ENCODE measurements around the gene SPAST. TPM values are rescaled to one million over a fixed set of nuclear protein-coding genes. Genes with fewer than 3 reads are reported as not detected.
A peak's percentile ranks its signal among the peaks of the same experiment; 100 is the strongest.
"Not testable (repeated sequence)": the region's sequence is repeated elsewhere in the genome, so short reads cannot be mapped to it uniquely, and the experiment has no call there.

Gene SPAST, protein sequence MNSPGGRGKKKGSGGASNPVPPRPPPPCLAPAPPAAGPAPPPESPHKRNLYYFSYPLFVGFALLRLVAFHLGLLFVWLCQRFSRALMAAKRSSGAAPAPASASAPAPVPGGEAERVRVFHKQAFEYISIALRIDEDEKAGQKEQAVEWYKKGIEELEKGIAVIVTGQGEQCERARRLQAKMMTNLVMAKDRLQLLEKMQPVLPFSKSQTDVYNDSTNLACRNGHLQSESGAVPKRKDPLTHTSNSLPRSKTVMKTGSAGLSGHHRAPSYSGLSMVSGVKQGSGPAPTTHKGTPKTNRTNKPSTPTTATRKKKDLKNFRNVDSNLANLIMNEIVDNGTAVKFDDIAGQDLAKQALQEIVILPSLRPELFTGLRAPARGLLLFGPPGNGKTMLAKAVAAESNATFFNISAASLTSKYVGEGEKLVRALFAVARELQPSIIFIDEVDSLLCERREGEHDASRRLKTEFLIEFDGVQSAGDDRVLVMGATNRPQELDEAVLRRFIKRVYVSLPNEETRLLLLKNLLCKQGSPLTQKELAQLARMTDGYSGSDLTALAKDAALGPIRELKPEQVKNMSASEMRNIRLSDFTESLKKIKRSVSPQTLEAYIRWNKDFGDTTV
- 18.1 TPM for total RNA-seq

DNA sequence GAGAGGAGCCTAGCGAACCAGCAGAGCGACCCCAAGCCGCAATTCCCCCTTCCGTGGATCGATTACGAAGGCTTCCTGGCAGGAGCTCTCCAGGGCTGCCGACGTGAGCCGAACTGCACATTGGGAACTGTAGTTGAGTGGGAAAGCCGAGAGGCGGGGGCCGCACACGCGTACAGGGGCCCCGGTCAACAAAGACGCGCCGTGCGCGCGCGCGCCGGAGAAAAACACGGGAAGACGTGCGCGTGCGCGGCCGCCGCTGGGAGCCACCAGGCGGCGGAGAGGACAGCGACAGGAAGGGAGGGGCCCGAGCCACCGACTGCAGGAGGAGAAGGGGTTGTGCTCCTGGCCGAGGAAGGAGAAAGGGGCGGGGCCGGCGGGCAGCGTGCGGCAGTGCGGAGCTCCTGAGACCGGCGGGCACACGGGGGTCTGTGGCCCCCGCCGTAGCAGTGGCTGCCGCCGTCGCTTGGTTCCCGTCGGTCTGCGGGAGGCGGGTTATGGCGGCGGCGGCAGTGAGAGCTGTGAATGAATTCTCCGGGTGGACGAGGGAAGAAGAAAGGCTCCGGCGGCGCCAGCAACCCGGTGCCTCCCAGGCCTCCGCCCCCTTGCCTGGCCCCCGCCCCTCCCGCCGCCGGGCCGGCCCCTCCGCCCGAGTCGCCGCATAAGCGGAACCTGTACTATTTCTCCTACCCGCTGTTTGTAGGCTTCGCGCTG, at the start of gene SPAST:
TSS of gene SPAST (plus strand) at position 247 of the 711 bp plus-strand sequence. CDS start at position 523, 276 bp downstream.
- peak; percentile 97 for DNase-seq (ENCODE audit: low spot score)

DNA sequence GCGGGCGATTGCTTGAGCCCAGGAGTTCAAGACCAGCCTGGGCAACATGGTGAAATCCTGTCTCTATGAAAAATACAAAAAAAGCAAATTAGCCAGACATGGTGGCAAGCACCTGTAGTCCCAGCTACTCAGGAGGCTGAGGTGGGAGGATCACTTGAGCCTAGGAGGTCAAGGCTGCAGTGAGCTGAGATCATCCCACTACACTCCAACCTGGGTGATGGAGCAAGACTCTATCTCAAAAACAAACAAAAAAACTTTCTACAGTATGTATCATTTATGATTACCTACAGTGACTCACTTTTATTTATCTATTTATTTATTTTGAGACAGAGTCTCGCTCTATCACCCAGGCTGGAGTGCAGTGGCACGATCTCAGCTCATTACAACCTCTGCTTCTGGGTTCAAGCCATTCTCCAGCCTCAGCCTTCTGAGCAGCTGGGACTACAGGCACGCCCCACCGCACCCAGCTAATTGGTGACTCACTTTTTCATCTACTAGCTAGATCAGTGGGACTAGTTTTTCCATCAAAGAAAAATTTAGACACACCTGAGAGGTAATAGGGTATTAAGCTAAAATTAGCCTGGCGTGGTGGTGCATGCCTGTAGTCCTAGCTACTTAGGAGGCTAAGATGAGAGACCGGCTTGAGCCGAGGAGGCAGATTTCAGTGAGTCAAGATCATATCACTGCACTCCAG, 44.4 kb upstream of the SPAST start:
- DNase-seq (ENCODE audit: low spot score), result not testable (repeated sequence)

DNA sequence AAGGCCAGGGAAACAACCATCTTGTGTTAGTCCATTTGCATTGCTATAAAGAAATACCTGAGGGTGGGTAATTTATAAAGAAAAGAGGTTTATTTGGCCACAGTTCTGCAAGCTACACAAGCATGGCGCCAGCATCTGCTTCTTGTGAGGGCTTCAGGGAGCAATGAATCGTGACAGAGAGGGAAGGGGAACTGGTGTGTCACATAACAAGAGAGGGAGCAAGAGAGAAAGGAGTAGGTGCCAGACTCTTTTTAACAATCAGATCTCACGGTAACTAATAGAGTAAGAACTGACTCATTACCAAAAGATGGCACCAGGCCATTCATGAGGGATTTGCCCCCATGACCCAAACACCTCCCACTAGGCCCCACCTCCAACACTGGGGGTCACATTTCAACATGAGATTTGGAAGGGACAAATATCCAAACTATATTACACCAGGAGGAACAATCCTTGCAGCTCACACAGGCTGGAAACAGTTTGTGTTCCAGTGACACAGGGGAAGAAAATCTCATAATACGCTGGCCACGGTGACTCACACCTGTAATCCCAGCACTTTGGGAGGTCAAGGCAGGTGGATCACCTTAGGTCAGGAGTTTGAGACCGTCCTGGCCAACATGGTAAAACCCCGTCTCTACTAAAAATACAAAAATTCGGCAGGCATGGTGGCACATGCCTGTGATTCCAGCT, 29.0 kb upstream of the SPAST start:
- not testable (repeated sequence) for DNase-seq (ENCODE audit: low spot score)

DNA sequence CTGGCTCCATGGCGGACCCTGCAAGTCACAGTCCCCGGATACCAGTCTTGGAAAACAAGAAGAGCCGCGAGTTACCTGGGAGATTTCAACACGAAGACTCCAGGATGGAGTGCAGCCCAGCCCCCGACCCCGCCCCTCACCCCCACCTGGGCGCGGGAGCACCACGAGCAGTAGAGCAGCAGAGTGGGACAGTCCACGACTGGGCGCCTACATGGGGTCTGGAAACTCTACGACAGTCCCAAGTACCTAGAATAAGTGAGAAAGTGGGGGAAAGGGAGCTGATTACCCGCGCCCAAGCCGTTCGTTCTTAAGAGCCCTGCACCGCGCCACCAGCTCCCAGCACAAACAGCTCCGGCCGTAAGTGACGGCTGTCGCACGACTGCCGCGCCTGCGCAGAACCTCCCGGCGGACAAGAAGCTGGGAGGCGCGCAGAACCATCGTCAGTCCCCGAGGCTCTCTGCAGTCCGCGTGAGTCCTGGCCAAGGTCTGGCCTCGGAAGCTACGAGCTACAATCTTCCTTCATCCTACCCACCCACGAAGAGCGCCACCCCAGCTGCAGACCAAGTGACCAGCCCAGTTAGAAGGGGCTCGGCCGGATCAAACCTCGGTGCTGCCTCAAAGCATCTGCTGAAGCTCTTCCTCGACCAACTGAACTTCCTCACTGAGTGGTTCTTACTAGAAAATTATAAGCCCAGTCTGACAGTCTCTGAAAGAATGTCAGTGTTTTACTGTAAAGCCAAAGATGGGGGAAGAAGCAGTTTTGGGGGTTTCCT, 23.7 kb upstream of the SPAST start, which contains the start of gene DPY30:
TSS of gene DPY30 (minus strand) at position 359 of the 773 bp plus-strand sequence. CDS start at position 10, 349 bp downstream.
- peak; percentile 92 for DNase-seq (ENCODE audit: low spot score)

DNA sequence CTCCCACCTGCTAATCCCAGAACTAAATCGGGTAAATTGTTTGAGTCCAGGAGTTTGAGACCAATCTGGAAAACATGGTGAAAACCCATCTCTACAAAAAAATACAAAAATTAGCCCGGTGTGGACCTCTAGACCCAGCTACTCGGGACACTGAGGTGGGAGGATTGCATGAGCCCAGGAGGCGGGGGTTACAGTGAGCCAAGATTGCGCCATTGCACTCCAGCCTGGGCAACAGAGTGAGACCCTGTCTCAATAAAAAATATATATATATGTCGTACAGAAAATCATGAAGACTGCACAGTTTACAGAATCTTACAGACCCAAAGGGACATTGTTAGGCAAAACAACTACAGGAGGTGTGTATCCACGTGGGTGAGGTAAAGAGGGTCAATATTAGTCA, 19.8 kb upstream of the SPAST start:
- no peak for DNase-seq (ENCODE audit: low spot score)

DNA sequence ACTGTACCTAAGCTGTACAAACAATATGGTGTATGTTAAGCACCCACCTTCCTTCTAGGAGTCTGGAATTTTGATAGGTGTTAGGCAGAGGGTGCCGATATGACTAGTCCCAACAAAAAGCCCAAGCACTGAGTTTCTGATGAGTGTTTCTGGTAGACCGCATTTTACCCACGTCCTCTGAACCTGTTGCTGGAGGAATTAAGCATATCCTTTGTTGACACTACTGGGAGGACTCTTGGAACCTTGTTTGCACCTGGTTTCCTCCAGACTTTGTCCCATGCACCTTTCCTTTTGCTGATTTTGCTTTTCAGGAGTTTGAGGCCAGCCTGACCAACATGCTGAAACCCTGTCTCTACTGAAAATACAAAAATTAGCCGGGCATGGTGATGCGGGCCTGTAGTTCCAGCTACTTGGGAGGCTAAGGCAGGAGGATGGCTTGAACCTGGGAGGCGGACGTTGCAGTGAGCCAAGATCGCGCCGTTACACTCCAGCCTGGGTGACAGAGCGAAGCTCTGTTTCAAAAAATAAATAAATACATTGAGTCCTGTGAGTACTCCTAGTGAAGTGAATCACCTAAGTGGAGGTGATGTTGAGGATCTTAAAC, 11.4 kb upstream of the SPAST start:
- DNase-seq (ENCODE audit: low spot score), result no peak

DNA sequence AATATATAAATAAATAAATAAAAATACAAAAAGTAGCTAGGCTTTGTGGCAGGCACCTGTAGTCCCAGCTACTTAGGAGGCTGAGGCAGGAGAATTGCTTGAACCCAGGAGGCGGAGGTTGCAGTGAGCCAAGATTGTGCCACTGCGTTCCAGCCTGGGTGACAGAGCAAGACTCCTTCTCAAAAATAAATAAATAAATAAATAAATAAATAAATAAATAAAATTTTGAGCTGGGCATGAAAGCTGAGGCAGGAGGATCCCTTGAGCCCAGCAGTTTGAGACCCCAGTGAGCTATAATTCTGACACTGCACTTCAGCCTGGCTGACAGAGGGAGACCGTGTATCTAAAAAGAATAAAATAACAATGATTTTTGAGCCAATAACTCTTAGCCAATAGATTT, 8.8 kb upstream of the SPAST start:
- DNase-seq (ENCODE audit: low spot score), result not testable (repeated sequence)

DNA sequence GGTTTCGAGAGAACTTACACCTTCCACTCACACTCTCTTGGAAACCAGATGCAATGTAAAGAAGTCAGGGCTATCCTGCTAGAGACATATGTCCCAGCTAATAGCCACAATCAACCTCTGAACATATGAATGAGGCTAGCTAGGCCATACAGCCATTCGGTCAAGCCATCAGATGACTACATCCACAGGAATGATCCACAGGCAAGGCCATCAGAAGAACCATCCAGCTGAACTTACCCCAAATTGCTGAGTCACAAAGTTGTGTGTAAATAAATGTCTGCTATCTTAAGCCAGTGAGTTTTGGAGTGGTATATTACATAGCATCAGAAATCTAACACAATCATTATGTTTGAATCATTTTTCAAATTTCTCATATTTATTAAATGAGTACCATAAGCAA, 5.2 kb upstream of the SPAST start:
- DNase-seq (ENCODE audit: low spot score), result no peak

DNA sequence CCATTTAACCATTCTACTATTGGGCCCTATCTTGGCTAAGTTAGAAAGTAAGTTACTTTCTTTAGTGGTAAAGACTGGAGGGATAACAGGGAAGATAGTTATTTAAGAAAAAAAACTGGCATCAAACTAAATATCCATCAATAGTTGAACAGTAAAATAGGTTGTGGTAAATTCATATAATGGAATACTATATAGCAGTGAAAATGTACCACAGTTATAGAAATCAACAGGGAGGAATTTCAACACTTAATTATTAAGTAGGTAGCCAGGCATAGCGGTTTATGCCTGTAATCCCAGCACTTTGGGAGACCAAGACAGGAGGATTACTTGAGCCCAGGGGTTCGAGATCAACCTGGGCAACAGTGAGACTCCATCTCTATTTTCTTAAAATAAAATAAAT, 3.1 kb upstream of the SPAST start:
- no peak for DNase-seq (ENCODE audit: low spot score)

DNA sequence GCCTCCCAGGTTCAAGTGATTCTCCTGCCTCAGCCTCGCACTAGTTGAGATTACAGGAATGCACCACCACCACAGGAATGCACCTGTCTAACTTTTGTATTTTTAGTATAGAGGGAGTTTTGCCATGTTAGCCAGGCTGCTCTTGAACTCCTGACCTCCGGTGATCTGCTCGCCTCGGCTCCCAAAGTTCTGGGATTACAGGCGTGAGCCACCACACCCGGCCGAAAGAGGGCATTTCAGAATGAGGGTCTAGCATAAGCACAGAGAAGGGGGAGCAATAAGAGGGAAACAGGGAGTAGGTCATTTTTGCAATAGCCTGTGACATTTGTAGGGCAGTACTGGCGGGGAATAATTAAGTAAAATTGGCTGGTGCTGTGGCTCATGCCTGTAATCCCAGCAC, 1.9 kb upstream of the SPAST start:
- no peak for DNase-seq (ENCODE audit: low spot score)

DNA sequence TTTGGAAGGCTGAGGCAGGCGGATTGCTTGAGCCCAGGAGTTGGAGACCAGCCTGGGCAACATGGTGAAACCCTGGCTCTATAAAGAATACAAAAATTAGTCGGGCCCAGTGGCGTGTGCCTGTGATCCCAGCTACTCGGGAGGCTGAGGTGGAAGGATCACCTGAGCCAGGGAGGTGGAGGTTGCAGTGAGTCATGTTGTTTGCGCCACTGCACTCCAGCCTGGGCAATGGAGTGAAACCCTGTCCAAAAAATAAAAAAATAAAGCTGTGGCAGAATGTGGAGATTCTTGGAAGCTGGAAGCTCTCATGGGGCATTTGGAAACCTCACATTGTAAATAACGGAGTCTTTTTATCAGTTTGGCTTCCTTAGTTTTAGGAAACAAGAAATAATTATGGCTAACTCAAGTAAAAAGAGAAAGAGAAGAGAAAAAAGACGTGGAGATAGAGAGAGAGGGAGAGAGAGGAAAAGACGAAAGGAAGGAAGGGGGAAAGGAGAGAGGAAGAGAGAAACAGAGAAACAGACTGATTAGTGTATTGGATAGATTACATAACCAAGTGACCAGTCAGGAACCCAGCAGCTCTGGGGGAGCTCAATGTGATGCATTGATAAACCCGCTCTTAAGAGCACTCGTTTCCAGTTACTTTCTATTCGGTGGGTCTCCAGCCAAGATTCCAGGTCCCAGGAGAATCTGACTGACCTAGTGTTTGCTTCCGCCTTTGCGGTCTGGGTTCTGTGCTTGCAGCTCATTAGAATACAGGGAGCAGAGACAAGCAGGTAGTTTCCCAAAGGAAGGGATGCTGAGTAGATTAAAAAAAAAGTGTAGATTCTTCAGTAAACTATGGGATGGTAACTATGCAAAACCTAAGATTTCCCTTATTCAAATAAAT, 1.1 kb upstream of the SPAST start:
- DNase-seq (ENCODE audit: low spot score), result peak; percentile 30

DNA sequence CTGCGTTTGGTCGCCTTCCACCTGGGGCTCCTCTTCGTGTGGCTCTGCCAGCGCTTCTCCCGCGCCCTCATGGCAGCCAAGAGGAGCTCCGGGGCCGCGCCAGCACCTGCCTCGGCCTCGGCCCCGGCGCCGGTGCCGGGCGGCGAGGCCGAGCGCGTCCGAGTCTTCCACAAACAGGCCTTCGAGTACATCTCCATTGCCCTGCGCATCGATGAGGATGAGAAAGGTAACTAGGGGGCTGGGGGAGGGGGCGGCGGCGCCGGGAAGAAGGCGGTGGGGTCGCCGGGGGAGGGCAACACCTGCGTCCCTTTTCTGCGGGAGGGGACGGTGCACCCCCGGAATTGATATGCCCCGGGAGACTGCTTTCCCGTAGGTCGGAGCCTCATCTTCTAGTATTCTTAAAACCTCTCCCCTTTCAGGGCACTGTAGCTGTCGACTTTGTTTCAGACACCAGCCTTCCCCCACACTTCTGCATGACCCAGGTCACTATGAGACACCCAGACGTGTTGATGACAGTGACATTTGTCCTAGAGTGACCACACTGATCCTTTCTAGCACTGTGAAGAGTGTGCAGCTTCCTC, 755 bp downstream of the SPAST start:
- DNase-seq (ENCODE audit: low spot score), result no peak

DNA sequence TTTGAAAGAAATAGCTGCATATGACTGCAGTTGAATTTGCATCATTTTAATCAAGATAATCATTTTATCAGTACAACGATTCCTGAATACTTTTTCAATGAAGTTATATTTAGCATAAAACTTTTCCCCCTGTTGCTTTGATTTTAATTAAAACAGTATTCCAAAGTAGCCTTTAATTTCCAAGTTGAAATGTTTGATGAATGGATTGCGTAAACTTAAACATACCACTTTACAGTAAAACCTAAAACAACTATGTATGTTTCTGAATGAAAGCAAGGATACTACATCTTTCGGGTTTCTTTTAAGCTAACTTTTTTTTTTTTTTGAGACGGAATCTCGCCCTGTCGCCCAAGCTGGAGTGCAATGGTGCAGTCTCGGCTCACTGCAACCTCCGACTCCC, 1.4 kb downstream of the SPAST start:
- DNase-seq (ENCODE audit: low spot score), result no peak

DNA sequence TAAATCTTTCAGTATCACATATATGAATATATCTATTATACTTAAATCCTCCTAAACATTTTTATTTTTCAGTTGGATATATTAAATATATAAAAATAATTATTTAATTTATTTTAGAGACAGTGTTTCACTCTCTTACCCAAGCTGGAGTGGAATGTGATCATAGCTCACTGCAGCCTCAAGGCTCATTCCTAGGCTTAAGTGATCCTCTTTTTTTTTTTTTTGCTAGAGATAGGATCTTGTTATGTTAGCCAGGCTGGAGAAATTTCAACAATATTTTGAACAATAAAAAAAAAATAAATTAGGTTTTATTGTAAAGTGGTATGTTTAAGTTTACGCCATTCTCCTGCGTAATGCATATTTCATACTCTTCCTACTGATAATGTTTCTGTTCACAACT, 4.2 kb downstream of the SPAST start:
- DNase-seq (ENCODE audit: low spot score), result no peak

DNA sequence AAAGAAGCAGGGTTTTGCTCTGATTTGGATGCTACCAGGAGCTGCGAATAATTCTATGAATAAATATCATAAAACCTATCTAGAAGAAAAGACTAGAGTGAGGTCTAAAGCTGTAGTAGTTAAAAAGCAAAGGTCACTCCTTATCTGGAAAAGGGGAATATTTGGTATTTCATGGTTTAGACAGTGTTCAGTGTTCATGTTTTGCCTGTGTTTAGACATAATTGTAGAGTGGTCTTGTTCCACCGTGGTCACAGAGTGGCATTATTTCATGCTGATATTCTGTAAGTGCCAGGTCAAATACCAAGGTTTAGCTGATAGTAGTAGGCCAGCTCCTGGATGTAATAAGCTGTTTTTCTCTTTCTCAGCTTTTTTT, 10.8 kb downstream of the SPAST start:
- DNase-seq (ENCODE audit: low spot score), result no peak

DNA sequence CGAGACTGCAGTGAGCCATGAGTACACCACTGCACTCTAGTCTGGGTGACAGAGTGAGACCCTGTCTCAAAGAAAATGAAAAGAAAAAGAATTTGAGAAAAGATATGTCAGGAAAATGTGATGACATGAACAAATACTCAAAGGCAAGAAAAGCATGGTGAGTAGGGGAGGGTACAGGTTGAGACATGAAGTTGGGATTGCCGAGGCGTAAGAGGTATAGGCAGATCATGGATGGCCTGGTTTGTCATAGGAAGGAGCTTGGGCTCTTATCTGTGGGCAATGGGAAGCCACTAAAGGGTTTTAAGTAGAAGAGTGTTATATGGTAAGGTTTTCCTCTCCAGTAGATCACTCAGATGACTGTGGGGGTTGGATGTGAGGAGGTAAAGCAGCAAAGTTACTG, 32.3 kb downstream of the SPAST start:
- DNase-seq (ENCODE audit: low spot score), result no peak

DNA sequence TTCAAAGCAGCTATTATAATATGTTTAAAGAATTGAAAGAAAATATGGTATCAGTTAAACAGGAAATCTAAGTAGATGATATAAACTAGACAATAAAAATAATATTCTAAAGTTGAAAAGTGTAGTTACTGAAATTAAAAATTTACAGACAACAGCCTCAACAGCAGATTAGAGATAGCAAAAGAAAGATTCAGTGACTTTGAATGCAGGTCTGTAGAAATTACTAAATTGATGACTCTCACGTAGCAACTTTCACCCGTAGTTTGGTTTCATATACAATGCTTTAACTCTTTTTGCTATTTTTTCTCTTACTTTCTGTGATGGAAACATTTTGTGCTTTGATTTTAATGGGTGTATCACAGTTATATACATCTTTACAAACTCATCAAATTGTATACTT, 44.8 kb downstream of the SPAST start:
- no peak for DNase-seq (ENCODE audit: low spot score)

DNA sequence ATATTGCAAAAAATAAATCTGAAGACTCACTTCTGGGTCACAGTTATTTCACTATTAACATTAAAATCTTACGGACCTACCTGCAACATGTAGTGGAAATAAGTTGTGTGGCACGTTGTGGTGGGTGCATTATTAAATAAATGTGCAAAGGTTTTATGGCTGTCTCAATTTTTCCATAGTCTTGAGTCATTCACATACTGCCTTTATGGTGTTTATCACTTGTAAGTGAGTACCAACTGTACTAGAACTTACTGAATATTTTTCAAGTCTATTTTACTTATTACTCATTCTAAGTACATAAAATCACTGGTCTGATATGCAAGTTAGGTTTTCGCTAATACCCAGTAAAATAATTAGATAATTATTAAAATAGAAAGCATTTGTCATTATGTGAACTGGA, 54.7 kb downstream of the SPAST start:
- no peak for DNase-seq (ENCODE audit: low spot score)

DNA sequence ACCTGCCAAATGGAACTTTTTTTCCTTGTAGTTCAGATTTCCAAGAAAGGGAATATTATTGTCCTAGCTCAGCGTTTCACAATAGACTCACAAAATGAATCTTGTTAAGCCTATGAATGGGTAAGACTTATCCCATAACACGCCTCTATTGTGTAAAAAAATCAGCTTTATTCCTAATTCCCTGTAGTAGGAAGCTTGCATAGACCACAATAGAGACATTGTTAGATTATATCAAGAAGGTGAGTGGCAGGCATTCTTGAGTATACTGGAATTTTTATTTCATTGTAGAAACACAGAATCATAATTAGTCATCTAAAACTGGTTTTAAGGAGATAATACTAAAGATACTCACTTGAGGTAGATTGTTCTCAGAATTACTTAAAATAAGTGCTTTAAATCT, 55.8 kb downstream of the SPAST start:
- DNase-seq (ENCODE audit: low spot score), result no peak

Data from mucosa of gallbladder (tissue), 1 donor.